ENCODE data around the gene IZUMO4. TPM values are rescaled to one million over a fixed set of nuclear protein-coding genes. Genes with fewer than 3 reads are reported as not detected.

IZUMO4 gene
- total RNA-seq, 4 donors from 2014 or later = 2.1 to 8.1 (median 6.4) TPM

DNA sequence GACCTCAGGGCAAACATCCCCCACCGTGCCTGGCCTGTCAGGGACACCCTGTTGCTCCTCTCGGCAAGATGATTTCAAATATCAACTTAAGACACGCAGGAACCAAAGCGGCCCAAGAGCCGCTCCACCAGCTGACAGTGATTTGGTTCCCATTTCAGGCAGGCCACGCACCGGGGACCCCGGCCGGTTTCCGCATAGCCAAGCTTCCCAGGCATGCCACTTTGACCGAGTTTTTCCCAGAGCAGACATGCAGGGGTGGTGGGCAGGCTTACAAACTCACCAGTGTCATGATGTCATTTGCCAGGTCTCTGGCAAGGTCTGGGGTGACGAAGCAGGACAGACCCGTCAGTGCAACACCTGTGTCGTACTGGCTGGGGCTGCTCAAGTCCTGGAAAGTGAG, 35.5 kb downstream of the IZUMO4 start:
- Histone ChIP-seq H3K36me3 (peaks cover 81% of the 10 kb centered on the region), H3K27me3 (no peaks in the 10 kb centered on the region), H3K9me3 (no peaks in the 10 kb centered on the region), H3K27ac (no peak overlapping the region), H3K4me3 (no peak overlapping the region), H3K4me1 (no peaks in the 10 kb centered on the region)
- WGBS = 94% methylated on average over 10 of the region's 14 CpGs
- TF ChIP-seq, protein P1, sequence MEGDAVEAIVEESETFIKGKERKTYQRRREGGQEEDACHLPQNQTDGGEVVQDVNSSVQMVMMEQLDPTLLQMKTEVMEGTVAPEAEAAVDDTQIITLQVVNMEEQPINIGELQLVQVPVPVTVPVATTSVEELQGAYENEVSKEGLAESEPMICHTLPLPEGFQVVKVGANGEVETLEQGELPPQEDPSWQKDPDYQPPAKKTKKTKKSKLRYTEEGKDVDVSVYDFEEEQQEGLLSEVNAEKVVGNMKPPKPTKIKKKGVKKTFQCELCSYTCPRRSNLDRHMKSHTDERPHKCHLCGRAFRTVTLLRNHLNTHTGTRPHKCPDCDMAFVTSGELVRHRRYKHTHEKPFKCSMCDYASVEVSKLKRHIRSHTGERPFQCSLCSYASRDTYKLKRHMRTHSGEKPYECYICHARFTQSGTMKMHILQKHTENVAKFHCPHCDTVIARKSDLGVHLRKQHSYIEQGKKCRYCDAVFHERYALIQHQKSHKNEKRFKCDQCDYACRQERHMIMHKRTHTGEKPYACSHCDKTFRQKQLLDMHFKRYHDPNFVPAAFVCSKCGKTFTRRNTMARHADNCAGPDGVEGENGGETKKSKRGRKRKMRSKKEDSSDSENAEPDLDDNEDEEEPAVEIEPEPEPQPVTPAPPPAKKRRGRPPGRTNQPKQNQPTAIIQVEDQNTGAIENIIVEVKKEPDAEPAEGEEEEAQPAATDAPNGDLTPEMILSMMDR (IDR thresholded peaks at IDR 0.05) = no peak
- TF ChIP-seq POLR2AphosphoS5 (IDR thresholded peaks at IDR 0.05) (no peak), POLR2A (IDR thresholded peaks at IDR 0.05) (no peak), EP300 (IDR thresholded peaks at IDR 0.05) (no peak)
- DNase-seq (ENCODE audit: low spot score in 2 of 2) = no peak

DNA sequence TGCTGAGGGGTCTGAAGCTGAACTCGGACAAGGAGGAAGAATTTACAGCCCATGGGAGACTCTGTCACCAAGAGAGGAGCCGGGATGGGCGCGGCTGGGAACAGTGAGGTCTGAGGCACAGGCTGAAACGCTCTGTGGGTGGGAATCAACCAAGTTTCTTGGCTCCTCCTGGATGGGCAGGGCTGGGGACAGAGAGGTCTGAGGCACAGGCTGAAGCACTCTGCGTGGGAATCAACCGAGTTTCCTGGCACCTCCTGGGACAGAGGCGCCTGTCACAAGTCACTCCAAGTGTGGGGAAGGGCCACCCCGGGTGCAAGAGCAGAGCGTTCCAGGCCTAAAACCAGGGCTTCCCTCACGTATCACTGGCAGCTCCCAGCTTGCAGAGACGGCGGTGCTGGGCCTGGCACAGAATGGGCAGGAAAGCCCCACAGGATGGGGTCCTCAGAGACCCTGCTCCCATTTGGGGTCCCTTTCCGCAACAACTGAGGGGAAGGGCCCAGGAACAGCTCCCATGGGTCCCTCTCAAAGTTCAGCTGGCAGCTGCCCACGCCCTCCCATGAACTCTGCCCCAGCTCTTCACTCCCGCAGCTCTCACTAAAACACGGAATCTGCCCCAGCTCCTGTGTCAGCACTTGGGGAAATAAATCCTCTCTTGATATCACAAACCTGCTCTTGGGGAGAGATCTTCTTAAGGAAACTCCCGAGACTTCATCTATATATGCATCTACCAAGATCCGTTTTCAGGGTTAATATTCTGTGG, 36.2 kb downstream of the IZUMO4 start:
- no peak overlapping the region for H3K4me3 ChIP-seq
- no peaks in the 10 kb centered on the region for H3K9me3 ChIP-seq
- 77% methylated on average over 12 of the region's 19 CpGs for WGBS
- H3K27ac ChIP-seq = no peak overlapping the region
- H3K27me3 ChIP-seq = no peaks in the 10 kb centered on the region
- no peaks in the 10 kb centered on the region for H3K4me1 ChIP-seq
- H3K36me3 ChIP-seq = peaks cover 81% of the 10 kb centered on the region
- no peak for TF ChIP-seq POLR2AphosphoS5 (IDR thresholded peaks at IDR 0.05)
- TF ChIP-seq EP300 (IDR thresholded peaks at IDR 0.05) = no peak
- TF ChIP-seq, protein P1 (IDR thresholded peaks at IDR 0.05) = no peak
- TF ChIP-seq POLR2A (IDR thresholded peaks at IDR 0.05) = no peak
- no peak for DNase-seq (ENCODE audit: low spot score in 2 of 2)

DNA sequence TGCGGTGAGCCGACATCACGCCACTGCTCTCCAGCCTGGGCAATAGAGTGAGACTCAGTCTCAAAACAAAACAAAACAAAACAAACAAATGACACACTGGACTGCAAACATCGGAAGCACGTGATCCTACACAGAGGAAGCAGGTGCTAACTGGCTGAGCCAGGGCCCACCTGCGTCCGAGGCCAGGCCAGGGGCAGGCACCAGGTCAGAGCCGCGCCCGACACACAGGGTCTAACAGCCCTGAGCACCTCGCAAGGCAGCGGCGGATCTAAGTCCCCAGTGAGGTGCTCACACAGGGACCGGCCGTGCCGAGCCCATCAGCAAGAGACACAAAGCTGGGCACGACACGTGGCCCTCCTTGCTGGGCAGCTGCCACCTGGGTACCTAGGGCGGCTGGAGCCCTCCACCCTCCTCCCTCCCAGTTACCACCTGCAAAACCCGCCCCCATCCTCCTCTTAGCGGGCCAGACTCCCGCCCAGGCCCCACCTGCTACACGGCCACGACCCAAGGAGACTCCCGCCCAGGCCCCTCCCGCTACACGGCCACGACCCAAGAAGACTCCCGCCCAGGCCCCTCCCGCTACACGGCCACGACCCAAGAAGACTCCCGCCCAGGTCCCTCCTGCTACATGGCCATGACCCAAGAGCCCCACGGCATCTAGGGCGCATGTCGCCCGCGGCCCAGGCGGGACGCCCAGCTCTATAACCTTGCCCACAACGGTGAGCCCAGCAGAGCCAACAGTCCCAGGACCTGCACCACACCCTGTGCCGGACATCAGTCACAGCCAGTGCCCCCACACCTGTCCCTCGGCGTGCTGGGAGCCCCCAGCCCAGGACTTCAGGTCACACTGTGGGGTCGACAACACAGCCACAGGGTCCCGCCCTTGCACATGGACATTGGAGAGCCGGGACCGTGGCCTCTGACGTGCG, 39.0 kb downstream of the IZUMO4 start:
- Histone ChIP-seq H3K36me3 (peaks cover 76% of the 10 kb centered on the region), H3K27ac (no peak overlapping the region), H3K27me3 (no peaks in the 10 kb centered on the region), H3K9me3 (no peaks in the 10 kb centered on the region), H3K4me3 (no peak overlapping the region), H3K4me1 (peaks cover 2% of the 10 kb centered on the region)
- TF ChIP-seq, protein P1 (IDR thresholded peaks at IDR 0.05) = no peak
- TF ChIP-seq POLR2A (IDR thresholded peaks at IDR 0.05) (no peak), POLR2AphosphoS5 (IDR thresholded peaks at IDR 0.05) (no peak), EP300 (IDR thresholded peaks at IDR 0.05) (no peak)
- no peak for DNase-seq (ENCODE audit: low spot score in 2 of 2)
- 86% methylated on average over 34 of the region's 50 CpGs for WGBS

DNA sequence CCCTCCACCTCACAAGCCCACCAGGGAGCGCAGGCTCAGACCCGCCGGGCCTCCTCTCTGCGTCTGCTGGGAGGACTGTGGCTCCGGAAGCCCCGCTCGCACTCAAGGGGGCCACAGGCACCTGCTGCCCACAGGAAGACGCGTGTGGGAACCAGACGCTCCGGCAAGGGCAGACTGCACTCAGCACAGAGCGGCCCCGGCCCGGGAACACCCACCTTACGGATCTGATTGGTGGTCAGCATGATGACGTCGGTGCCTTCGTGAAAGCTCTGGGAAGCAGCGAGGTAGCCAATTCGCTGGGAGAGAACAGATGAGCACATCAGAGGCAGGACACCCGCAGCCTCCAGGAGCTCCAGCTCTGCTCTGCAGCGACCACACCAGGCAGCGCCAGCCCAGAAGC, 40.1 kb downstream of the IZUMO4 start:
- peaks cover 72% of the 10 kb centered on the region for H3K36me3 ChIP-seq
- WGBS = 93% methylated on average over 20 of the region's 23 CpGs

More for the DNA sequence above, 40.1 kb downstream of the IZUMO4 start:
- Histone ChIP-seq H3K9me3 (no peaks in the 10 kb centered on the region), H3K27me3 (no peaks in the 10 kb centered on the region), H3K4me3 (no peak overlapping the region), H3K27ac (no peak overlapping the region), H3K4me1 (peaks cover 2% of the 10 kb centered on the region)
- TF ChIP-seq POLR2AphosphoS5 (IDR thresholded peaks at IDR 0.05) (no peak), EP300 (IDR thresholded peaks at IDR 0.05) (no peak), POLR2A (IDR thresholded peaks at IDR 0.05) (no peak)
- TF ChIP-seq, protein P1 (IDR thresholded peaks at IDR 0.05) = no peak
- DNase-seq (ENCODE audit: low spot score in 2 of 2) = no peak
